Activated T-cell treated with anti-CD3 and anti-CD28 coated beads for 4 hours (primary cell): Measurements from ENCODE around the gene DGLUCY.
"Not testable (repeated sequence)": the region's sequence is repeated elsewhere in the genome, so short reads cannot be mapped to it uniquely, and the experiment has no call there.

ENCODE experiments used
- DNase-seq: peaks from one replicate; pipeline ENCODE4 v3.0.0-alpha.2; 2020

DGLUCY gene

DNA sequence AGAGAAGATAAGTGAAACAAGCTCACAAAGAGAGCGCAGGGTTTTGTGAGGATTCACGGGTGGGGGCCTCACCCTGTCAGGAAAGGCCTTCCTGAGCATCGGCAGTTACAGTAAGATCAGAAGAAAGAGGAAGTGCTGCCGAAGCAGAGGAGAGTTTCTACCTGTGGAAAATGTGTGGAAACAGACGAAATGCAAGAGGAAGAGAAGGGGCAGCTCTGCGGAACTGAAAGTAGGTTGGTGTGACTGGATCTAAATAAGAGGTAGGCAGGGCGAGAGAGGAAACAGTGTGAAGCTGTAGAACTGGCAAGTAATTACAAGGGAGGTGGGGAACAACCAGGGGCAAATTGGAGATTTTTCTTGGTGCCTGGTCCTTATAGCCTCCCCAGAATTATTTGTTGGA lies 128.0 kb downstream of the DGLUCY start:
- DNase-seq: no peak

DNA sequence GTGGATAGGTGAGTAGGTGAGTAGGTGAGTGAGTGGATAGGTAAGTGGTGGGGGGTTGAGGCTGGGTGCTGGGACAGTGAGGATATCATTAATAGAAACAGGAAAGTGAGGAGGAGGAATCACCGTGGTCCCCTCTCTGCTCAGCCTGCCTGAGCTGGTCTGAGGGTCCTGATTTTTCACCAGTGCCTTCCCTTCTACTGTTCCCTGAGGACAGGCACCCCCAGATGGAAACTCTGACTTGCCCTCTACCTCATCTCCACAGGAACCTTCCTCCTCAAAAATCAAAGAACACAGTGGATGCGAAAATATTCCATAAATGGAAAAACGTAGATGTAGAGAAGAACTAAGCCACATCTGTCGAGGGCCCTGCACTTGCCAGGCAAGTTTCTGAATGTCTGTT lies 128.8 kb downstream of the DGLUCY start:
- DNase-seq: no peak

DNA sequence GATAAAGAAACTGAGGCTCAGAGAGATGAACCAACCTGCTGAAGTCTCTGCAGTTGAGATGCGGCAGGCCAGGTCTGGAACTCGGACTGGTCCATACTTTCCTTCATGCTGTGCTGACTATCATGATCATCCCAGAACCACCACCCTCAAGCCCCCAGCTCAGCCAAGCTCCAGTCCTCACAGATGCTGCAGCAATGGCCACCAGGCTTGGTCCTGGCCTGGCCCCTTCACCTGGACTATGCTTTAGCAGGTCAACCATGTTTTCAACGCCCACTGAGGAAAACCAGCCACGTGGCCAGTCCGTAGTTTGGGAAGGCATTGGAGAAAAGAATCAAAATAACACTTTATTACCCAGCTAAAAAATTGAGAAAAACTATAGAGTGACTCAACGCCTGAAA lies 129.2 kb downstream of the DGLUCY start:
- no peak for DNase-seq

DNA sequence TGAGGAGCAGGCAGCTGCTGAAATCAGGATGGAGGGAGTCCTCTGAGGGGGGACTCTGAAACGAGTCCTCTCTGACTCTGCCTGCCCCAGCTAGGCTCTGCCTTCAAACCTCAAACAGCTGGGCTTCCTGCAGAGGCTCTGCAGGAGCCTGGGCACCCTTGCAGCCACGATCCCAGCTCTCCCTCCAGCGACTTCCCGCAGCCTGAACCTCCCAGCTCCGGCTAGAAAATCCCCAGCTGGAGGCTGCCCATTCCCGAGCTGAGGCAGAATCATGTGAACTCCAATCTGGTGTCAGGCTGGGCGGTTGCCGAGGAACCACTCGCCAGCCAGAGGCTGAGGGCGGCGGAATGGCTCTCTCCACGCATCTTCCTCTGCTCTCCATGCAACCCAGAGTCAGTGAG lies 130.6 kb downstream of the DGLUCY start, which contains the start of gene GPR68:
TSS of gene GPR68 (minus strand) at position 204 of the 401 bp plus-strand sequence. CDS start 9,654 bp downstream, outside the sequence.
- no peak for DNase-seq

DNA sequence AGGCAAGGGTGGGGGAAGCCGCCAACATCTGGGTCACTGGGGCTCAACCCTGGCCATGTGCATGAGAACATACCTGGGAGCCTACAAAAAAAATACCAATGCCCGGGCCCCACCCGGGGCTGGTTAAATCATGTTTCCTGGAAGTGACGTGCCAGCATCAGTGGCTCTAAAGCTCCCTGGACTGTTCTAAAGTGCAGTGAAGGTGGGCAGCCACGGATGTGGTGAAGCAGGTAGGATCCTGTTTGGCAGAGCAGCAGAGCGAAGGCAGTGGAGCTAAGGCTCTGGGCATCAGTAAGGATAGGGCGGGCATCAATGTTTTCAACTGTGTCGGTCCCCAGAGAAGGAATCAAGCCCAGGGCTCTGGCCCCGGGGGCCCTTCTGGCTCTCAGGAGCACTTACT lies 131.2 kb downstream of the DGLUCY start:
- peak; percentile 66 for DNase-seq

DNA sequence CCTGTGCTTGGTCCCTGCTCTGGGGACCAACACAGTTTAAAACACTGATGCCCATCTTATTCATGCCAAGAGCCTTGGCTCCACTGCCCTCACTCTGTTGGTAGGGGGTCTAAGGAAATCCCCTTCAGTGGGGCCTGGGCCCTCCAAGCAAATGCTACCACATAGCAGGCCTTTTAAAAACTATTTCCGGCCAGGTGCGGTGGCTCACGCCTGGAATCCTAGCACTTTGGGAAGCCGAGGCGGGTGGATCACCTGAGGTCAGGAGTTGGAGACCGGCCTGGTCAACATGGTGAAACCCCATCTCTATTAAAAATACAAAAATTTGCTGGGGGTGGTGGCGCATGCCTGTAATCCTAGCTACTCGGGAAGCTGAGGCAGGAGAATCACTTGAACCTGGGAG lies 131.7 kb downstream of the DGLUCY start:
- DNase-seq: not testable (repeated sequence)

DNA sequence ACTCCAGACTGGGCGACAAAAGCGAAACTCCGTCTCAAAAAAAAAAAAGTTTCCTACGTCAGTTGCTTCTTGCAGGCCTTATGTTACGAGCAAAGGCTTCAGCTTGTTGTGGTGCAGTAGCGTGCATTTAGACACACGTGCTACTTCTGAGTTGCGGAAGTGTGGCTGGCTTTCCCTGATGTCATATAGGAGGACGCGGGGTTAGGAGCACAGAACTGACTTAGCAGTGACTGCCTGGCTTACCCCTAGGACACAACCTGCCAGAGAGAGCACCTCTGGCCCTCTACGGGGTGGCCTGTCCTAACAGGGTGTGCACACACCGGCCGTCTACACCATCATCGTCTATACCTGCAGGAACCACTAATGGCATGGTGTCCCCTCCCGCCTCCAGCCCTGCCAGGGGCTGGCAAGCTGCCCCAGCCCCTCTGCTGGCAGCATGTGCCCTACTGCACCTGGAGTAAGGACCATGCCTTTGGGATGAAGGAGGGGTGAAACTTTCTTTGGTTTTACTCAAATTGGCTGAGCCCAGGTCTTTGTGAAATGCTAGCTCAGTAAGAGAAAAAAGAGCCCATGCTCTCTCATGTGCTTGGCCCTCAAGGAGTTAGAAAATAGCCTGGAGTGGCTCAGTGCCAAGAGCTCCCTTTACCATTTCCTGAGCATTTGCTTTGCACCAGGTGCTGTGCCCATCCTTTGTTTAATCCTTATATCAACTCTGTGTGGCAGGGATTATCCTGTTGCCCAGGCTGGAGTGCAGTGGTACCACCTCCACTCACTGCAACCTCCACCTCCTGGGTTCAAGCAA lies 132.4 kb downstream of the DGLUCY start:
- peak; percentile 51 for DNase-seq

DNA sequence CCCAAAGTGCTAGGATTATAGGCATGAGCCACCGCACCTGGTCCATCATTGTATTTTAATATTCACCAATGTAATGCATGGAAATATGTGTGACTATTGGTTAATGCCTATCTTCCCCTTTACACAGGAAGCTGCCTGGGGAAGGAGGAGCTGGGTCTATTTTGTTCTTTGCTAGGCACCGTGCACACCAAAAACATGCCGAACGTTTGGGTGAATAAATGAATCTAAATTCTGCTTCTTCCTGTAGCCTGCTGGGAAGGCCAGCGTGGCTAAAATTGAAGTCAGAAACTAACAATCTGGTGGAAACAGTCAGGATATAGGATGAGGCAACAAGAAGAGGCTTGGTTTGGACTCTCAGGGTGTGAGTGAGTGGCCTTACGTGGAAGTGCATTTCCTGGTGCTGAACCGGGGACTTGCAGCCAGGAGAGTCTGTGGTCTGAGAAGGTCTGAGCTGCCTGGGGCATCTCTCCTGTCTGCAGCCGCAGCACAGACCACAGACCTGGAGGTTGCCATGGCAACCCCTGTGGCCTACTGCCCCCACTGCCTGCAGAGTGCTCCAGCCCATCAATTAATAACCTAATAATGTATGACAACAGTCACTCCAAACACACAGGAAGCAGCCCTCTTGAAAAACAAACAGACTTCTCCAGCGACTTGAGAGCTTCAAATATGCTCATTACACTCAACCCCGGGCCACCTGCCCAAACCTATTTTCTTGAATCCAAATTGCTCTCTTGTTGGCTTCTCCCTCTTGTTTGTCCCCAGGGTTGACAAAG lies 136.2 kb downstream of the DGLUCY start:
- DNase-seq: no peak

DNA sequence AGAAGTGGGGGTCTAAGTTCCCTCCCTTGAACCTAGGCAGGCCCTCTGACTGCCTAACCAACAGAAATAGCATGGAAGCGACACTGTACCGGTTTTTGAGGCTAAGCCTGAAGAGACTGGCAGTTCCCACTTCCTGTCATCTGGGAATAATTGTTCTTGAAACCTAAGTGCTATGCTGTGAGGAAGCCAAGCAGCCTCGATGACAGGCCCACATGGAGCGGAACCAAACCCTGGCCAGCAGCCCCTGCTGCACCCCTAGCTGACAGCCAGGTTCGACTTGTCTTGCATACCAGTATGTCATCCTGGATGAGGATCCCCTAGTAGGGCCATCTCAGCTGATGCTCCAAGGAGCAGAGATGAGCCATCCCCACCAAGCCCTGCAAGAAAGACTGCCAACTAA lies 137.0 kb downstream of the DGLUCY start:
- DNase-seq: no peak

DNA sequence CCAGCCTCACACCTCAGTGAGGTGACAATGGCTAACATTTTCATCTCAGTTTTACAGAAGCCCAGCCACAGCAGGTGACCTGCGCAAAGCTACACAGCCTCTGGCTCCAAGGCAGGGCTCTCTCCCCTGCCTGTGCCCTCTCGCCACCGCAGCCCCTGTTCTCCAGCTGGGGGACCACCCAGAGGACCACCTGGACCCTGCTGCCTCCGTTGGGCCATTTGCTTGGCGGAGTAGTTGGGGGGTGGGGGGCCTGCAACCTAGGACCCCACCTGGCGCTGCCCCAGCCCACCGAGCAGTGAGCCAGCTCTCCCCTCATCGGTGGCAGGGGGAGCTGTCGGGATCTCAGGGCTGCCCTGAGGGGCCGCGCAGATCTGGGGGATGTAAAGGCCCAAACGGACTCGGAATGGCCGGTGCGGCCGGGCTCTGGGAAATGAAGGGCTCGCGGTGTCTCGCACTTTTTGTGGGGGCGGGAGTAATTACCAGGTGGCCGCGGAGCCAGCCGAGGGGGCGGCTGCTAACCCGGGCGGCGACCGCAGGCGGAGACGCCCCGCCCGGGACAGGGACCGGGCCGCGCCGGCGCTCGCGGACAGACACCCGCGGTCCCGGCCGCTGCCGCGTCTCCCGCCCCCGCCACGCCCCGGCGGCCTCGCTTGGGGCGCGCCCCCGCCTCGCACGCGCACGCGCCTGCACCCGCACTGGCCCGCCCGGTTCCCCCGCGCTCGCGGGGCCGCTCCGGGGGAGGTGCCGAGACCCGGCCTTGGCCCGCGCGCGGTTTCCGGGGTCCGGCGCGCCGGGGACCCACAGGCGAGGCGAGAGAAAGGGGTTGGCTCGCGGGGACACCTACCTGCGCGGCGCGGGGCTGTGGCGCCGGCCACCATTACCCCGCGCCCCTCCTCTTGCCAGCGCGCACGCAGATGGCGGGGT lies 139.3 kb downstream of the DGLUCY start:
- DNase-seq: no peak

DNA sequence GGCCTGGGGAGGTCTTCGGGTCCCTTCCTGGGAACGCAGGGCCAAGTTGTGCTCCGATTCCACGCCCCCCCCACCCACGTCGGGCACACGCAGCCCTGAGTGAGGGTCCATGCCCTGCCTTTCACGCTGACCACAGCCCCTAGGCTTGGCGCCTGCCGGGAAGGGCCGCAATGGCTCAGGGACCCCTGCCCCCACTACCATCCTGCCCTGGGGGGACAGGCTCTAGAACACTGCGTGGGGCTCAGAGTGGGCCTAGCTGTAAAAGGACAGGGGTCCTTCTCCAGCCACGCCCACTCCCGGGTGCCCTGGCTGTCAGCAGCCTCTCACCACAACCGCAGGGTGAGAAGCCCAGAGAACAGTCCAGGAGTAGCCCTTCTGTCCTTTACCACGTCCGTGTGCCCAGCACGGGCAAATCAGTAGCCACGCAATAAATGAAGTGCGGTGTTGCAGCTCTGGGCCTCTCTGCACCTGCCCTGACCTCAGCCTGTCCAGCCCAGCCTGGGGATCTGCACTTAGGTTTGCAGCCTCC lies 140.0 kb downstream of the DGLUCY start:
- no peak for DNase-seq

DNA sequence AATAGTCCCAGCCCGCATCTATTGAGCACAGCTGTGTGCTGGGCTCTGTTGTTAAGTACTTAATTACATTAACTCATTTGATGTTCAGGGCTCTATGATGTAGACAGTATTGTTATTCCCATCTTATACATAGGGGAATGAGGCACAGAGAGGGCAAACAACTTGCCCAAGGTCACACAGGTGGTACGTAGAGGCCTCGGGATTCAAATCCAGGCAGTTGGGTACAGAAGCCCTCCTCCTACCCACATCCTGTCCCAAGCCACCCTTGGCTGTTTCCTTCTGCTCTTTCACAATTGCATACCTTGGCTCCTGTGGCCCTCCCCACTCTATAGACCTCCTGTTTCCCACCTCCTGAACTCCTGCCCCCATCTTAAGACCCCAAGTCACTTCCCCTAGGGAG lies 140.6 kb downstream of the DGLUCY start:
- DNase-seq: no peak

DNA sequence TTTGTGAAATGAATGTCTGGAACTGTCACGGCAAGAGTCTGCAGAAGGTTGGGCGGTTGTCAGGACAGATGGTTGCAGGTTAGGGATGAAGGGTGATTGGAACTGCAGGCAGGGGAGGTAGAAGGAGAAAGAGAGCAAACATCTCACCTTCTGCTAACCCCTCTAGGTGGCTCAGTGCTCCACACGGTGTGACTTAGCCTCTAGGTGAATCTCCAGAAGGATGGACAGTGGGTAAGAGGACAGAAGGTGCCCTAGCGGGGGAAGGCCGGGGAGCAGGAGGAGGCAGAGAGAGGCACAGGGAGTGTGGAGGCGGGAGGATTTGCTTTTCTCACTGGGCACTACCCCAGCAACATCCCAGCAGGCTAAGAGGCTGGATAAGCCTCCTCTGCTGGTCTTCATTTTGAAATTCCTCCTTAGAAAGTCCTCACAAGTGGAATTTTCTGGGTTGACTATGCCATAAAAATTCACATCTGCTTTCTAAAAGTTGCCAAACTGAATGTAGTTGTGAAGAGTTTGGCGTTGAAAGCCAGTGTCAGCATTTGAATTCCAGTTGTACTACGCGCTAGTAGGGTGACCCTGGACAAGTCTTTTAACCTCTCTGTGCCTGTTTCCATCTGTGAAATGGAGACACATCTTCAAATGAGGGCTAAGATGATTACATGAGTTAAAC lies 141.3 kb downstream of the DGLUCY start:
- DNase-seq: no peak

DNA sequence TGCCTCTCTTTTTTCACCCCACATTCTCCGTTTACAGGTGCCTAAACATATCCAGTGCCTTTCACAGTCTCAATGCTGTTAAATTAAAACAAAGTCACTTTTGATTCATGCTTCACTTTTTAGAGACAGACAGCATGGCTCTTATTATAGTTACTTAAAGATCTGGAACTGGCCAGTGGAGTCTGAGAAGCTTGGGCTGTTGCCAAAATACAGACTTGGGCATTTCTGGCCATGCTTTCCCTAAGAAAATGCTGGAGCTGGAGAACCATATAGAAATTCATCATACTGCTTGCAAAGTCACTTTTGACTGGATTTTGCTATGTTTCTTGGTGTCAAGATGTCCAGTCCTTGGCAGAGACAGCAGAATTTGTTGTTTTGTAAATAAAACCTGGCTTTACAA lies 142.8 kb downstream of the DGLUCY start:
- no peak for DNase-seq

DNA sequence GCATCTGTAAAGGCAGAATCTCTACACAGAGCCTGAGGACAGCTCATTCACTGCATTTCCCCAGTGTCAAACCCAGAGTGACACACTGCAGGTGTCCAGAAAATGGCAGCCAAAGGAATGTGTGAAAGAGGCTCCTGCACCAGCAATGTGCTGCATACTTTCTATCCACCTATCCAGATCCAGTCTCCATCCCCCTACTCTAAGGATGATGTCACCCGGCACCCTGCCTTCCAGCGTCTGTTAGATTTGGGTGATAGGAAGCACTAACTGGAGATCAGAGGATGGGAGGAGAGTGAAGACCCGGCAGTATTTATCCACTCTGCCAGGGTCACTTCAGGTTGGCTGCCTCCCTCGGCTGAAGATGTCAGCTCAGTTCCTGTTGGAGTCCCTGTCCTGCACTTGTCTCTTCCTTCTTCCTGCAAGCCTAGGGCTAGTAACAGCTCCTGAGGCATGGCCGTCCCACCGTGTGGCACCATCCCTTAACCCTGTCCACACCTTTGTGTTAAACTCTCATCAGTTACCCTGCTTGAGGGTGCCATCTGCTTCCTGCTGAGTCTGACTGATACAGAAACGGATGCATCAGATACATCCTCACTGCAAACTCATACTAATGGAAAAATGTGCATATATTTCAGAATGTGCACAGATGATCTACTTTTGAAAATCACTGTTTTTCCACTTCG lies 143.6 kb downstream of the DGLUCY start:
- DNase-seq: no peak

DNA sequence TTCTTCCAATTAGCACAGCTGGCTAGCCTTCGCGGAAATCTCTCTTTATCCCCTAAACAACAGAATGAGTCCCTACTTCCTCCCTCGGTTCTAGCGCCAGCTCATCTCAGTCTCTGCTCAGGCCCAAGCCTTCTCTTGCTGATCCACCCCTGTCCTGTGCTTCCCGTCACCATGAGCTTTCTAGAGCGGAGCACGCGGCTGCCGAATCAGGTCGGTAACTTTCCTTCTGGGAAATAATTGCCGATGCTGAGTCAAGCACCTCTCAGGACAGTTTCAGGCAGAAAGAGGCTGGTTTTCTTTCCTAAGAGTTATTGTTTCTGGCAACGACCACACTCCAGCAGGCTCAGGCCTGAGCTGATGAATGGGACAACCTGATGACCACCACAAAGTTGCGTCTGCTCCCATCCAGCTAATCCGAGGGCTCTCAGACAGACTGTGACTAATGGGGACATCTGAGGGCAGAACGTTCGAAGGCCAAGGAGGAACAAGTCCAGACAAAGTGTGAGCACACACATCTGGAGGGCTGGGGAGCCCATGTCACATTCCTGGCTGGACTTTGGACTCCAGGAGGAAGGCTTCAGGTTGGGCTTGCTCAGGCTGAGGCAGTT lies 144.2 kb downstream of the DGLUCY start:
- no peak for DNase-seq

DNA sequence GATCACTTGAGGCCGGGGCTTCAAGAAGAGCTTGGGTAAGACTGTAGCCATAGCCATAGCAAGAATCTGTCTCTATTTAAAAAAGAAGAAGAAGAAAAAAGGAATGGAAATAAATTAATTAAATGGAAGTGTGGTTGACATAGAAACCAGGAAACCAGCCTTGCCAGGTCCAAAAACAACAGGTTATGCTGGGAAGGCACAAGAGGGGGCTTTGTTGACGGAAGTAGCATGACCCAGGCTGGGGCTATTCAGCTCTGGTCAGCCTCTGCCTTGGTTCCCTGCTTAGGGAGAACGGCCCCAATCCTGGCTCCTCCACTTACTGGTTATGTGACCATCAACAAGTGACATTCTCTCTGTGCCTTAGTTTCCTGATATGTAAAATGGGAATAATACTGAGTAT lies 145.0 kb downstream of the DGLUCY start:
- DNase-seq: no peak

DNA sequence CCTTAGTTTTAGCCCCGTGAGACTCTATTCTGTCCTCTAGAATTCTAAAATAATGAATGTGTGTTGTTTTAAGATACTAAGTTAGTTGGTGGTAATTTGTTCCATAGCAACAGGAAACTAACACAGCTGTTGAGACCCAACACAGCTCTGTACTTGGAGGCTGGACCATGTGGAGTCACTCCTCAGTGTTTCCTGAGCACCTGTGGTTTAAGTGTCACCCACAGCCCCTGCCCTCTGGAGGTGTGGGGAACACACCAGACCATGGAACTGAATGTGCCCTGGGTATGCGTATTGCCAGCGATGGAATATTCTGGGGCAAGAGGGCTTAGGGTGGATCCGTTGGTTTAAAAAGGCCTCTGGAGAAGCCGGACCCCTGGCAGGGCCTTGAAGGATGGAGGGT lies 147.2 kb downstream of the DGLUCY start:
- DNase-seq: no peak

DNA sequence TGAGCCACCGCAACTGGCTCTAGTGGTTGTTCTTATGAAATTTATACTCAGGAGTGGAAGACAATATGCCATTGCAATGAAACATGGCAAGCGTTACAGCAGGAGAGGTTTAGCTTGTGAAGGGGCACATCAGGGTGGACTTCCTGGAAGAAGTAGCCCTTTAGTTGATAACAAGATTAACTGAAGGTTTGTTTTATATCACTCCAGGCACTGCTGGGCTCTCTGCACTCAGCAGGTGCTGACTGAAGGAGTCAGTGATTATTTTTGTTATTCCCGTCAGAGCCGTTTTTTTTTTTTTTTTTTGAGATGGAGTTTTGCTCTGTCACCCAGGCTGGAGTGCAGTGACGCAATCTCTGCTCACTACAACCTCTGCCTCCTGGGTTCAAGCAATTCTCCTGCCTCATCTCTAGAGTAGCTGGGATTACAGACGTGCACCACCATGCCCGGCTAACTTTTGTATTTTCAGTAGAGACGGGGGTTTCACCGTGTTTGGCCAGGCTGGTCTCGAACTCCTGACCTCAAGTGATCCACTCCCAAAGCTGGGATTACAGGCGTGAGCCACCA lies 148.2 kb downstream of the DGLUCY start:
- no peak for DNase-seq

DNA sequence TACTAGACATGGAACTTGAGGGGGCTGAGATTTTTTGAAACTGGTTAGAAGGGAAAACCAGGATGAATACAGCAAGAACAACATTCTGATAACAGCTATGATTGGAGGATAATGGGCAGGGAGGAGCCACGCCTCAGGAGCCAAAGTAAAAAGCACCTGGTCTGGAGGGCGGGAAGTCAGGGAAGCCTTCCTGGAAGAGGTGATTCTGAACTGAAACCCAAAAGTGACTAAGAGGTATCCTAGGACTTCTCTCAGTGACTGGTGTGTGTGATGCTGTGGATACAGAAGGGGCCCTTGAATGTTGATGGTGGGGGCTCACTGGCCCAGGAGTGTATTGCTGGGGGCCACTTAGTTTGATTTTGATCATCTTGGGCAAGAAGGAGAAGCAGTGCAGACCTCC lies 149.5 kb downstream of the DGLUCY start:
- DNase-seq: no peak
